ENCODE results near the gene EPB41L2. TPM values are rescaled to one million over a fixed set of nuclear protein-coding genes. Genes with fewer than 3 reads are reported as not detected.
"Not testable (repeated sequence)": the region's sequence is repeated elsewhere in the genome, so short reads cannot be mapped to it uniquely, and the experiment has no call there.

EPB41L2 gene
- total RNA-seq, 1 donor from 2014 or later, result 16.5 TPM

DNA sequence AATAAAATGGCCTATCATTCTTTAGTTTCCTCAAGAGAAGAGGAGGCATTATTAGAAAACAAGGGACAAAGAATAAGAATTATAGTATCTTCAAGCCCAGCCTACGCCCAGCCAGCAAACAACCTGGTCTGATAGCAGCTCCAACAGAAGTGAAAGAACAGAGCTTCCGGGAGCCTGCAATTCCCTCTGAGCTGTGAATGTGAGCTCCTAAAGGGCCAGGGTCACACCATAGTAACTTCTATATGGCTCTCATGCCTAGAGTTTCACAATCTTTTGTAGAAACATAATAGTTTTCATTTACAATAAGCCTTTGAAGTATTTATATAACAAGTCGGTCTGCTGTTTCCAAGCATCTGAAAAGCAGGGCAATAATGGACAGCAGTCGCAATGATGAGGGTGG, 119.3 kb downstream of the EPB41L2 start:
- H3K4me3 Mint-ChIP-seq, result no peak overlapping the region
- intact Hi-C loops (cut with micrococcal nuclease), result no loop called here
- H3K27ac Mint-ChIP-seq, result no peak overlapping the region
- no peaks in the 10 kb centered on the region for H3K4me1 Mint-ChIP-seq
- no peaks in the 10 kb centered on the region for H3K27me3 Mint-ChIP-seq
- no peaks in the 10 kb centered on the region for H3K9me3 Mint-ChIP-seq
- H3K36me3 Mint-ChIP-seq (ENCODE audit: low read depth), result no peaks in the 10 kb centered on the region
- DNase-seq, result no peak

GRCh38 chr6:130942752-130943151, 120.3 kb downstream of the EPB41L2 start:
- intact Hi-C loops (cut with micrococcal nuclease); H3K4me3 Mint-ChIP-seq; H3K27ac Mint-ChIP-seq; H3K9me3 Mint-ChIP-seq; H3K36me3 Mint-ChIP-seq (ENCODE audit: low read depth); DNase-seq; H3K27me3 Mint-ChIP-seq; H3K4me1 Mint-ChIP-seq: not testable (repeated sequence)

GRCh38 chr6:130937942-130938604, 125.0 kb downstream of the EPB41L2 start:
- Mint-ChIP-seq H3K27ac (no peak overlapping the region), H3K9me3 (no peaks in the 10 kb centered on the region), H3K4me3 (no peak overlapping the region), H3K4me1 (no peaks in the 10 kb centered on the region), H3K36me3 (ENCODE audit: low read depth) (no peaks in the 10 kb centered on the region), H3K27me3 (no peaks in the 10 kb centered on the region)
- intact Hi-C loops (cut with micrococcal nuclease), result no loop called here
- no peak for DNase-seq

DNA sequence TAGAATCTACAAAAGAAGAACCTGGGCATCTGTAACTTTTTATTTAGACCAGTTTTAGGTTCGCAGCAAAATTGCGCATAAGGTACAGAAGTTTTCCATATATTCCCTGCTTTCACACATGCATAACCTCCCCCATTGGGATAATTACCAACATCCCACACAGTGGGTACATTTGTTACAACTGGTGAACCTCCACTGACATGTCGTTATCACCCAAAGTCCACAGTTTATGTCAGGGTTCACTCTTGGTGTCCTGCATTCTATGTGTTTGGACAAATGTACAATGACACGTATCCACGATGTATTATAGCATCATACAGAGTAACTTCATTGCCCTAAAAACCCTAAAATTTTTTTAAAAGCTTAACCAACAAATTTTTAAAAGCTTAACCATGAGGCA, 126.1 kb downstream of the EPB41L2 start:
- intact Hi-C loops (cut with micrococcal nuclease), result no loop called here
- Mint-ChIP-seq H3K36me3 (ENCODE audit: low read depth) (no peaks in the 10 kb centered on the region), H3K9me3 (no peaks in the 10 kb centered on the region), H3K27ac (no peak overlapping the region), H3K4me1 (no peaks in the 10 kb centered on the region), H3K27me3 (no peaks in the 10 kb centered on the region), H3K4me3 (no peak overlapping the region)
- DNase-seq, result no peak

- Mint-ChIP-seq H3K4me3 (no peak overlapping the region), H3K9me3 (no peaks in the 10 kb centered on the region)
These were observed 127.1 kb downstream of the EPB41L2 start for GRCh38 chr6:130935978-130936377.

GRCh38 chr6:130934848-130935585, 128.0 kb downstream of the EPB41L2 start:
- Mint-ChIP-seq H3K4me3 (no peak overlapping the region), H3K27me3 (no peaks in the 10 kb centered on the region), H3K4me1 (no peaks in the 10 kb centered on the region), H3K36me3 (ENCODE audit: low read depth) (no peaks in the 10 kb centered on the region), H3K27ac (no peak overlapping the region), H3K9me3 (no peaks in the 10 kb centered on the region)
- no peak for DNase-seq
- intact Hi-C loops (cut with micrococcal nuclease), result no loop called here

More at GRCh38 chr6:130935978-130936377, 127.1 kb downstream of the EPB41L2 start:
- Mint-ChIP-seq H3K27ac (no peak overlapping the region), H3K36me3 (ENCODE audit: low read depth) (no peaks in the 10 kb centered on the region), H3K27me3 (no peaks in the 10 kb centered on the region), H3K4me1 (no peaks in the 10 kb centered on the region)
- no peak for DNase-seq
- intact Hi-C loops (cut with micrococcal nuclease), result no loop called here

- Mint-ChIP-seq H3K27me3 (no peaks in the 10 kb centered on the region), H3K9me3 (no peaks in the 10 kb centered on the region), H3K4me1 (no peaks in the 10 kb centered on the region), H3K4me3 (no peak overlapping the region), H3K36me3 (ENCODE audit: low read depth) (no peaks in the 10 kb centered on the region), H3K27ac (no peak overlapping the region)
- no peak for DNase-seq
- intact Hi-C loops (cut with micrococcal nuclease), result no loop called here
These were observed 129.3 kb downstream of the EPB41L2 start for GRCh38 chr6:130933712-130934200.

DNA sequence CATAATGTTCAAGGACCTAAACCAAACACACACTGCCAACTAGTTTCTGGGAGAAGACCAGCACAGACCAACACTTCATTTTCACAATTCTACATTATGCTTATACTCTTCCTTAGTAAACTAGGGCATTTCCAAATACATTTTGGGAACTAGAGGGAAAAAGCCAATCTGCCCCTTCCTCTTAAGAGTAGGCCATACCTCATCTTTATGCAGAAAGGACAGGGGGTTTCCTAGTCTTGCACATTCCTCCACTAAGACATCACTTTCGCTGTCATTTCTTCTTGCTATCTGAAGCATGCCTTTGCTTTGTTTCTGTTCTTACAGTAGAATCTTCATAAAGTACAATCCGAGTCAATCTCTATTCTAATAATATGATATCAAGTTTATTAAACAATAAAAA, 130.1 kb downstream of the EPB41L2 start:
- Mint-ChIP-seq H3K27me3 (no peaks in the 10 kb centered on the region), H3K4me1 (no peaks in the 10 kb centered on the region), H3K9me3 (no peaks in the 10 kb centered on the region), H3K36me3 (ENCODE audit: low read depth) (no peaks in the 10 kb centered on the region), H3K27ac (no peak overlapping the region), H3K4me3 (no peak overlapping the region)
- intact Hi-C loops (cut with micrococcal nuclease), result no loop called here
- no peak for DNase-seq

- H3K4me3 Mint-ChIP-seq, result no peak overlapping the region
- no peaks in the 10 kb centered on the region for H3K27me3 Mint-ChIP-seq
- intact Hi-C loops (cut with micrococcal nuclease), result no loop called here
- no peaks in the 10 kb centered on the region for H3K4me1 Mint-ChIP-seq
- no peaks in the 10 kb centered on the region for H3K9me3 Mint-ChIP-seq
- no peak for DNase-seq
- H3K36me3 Mint-ChIP-seq (ENCODE audit: low read depth), result no peaks in the 10 kb centered on the region
- H3K27ac Mint-ChIP-seq, result no peak overlapping the region
These were observed 130.6 kb downstream of the EPB41L2 start for GRCh38 chr6:130932438-130932837.

- no peak overlapping the region for H3K27ac Mint-ChIP-seq
- DNase-seq, result no peak
- no peaks in the 10 kb centered on the region for H3K4me1 Mint-ChIP-seq
- no peaks in the 10 kb centered on the region for H3K9me3 Mint-ChIP-seq
- no peaks in the 10 kb centered on the region for H3K27me3 Mint-ChIP-seq
- H3K4me3 Mint-ChIP-seq, result no peak overlapping the region
- no peaks in the 10 kb centered on the region for H3K36me3 Mint-ChIP-seq (ENCODE audit: low read depth)
- intact Hi-C loops (cut with micrococcal nuclease), result no loop called here
These were observed 131.4 kb downstream of the EPB41L2 start for GRCh38 chr6:130931683-130932082.

GRCh38 chr6:130929036-130929678, 133.9 kb downstream of the EPB41L2 start:
- no peak overlapping the region for H3K4me3 Mint-ChIP-seq
- intact Hi-C loops (cut with micrococcal nuclease), result no loop called here
- no peak overlapping the region for H3K27ac Mint-ChIP-seq
- H3K9me3 Mint-ChIP-seq, result no peaks in the 10 kb centered on the region
- H3K4me1 Mint-ChIP-seq, result no peaks in the 10 kb centered on the region
- H3K27me3 Mint-ChIP-seq, result no peaks in the 10 kb centered on the region
- H3K36me3 Mint-ChIP-seq (ENCODE audit: low read depth), result no peaks in the 10 kb centered on the region
- DNase-seq, result no peak

- Mint-ChIP-seq H3K27me3 (no peaks in the 10 kb centered on the region), H3K4me3 (no peak overlapping the region), H3K36me3 (ENCODE audit: low read depth) (no peaks in the 10 kb centered on the region), H3K27ac (no peak overlapping the region), H3K4me1 (no peaks in the 10 kb centered on the region), H3K9me3 (no peaks in the 10 kb centered on the region)
- no peak for DNase-seq
- intact Hi-C loops (cut with micrococcal nuclease), result no loop called here
These were observed 134.7 kb downstream of the EPB41L2 start for GRCh38 chr6:130928158-130928912.

- Mint-ChIP-seq H3K27ac (no peak overlapping the region), H3K36me3 (ENCODE audit: low read depth) (no peaks in the 10 kb centered on the region), H3K4me3 (no peak overlapping the region), H3K27me3 (no peaks in the 10 kb centered on the region), H3K9me3 (no peaks in the 10 kb centered on the region), H3K4me1 (no peaks in the 10 kb centered on the region)
- DNase-seq, result no peak
- intact Hi-C loops (cut with micrococcal nuclease), result no loop called here
These were observed 135.7 kb downstream of the EPB41L2 start for GRCh38 chr6:130927305-130927704.

DNA sequence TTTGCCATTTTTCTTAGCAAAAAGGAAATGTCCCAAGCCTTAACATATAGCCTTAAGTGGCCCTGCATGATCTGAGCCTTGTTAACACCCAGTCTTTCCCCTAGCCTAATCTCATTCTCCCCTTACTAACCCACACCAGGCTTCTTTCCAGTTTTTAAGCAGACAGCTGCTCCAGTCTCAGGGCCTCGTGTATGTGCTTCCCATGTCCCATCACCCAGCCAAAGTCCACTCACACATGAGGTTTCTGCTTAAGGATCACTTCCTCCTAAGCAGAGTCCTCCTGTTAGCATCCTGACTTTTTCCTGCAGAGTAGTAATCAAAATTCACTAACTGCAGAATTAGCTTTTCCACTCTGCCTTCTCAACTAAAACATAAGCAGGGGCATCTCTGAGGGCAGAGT, 139.7 kb downstream of the EPB41L2 start:
- no peak for DNase-seq
- intact Hi-C loops (cut with micrococcal nuclease), result no loop called here
- Mint-ChIP-seq H3K4me1 (no peaks in the 10 kb centered on the region), H3K4me3 (no peak overlapping the region), H3K27ac (no peak overlapping the region), H3K27me3 (no peaks in the 10 kb centered on the region), H3K36me3 (ENCODE audit: low read depth) (no peaks in the 10 kb centered on the region), H3K9me3 (no peaks in the 10 kb centered on the region)

All from activated CD4-positive, alpha-beta T cell treated with anti-CD3 and anti-CD28 coated beads, Interleukin-2, amount 10 ng/mL, durations not matched to agents 24 days and 14 days (primary cell).